ENCODE data around the gene ZBTB12.
"Not testable (repeated sequence)": the region's sequence is repeated elsewhere in the genome, so short reads cannot be mapped to it uniquely, and the experiment has no call there.

Gene ZBTB12

GRCh38 chr6:31874836-31875572, 26.9 kb downstream of the ZBTB12 start:
- no peak for DNase-seq (ENCODE audit: low read depth in 2 of 2)

- DNase-seq (ENCODE audit: low read depth in 2 of 2), result no peak
These were observed 27.7 kb downstream of the ZBTB12 start for GRCh38 chr6:31874084-31874670.

- no peak for DNase-seq (ENCODE audit: low read depth in 2 of 2)
These were observed 30.7 kb downstream of the ZBTB12 start for GRCh38 chr6:31871046-31871659.

- no peak for DNase-seq (ENCODE audit: low read depth in 2 of 2)
These were observed 31.4 kb downstream of the ZBTB12 start for GRCh38 chr6:31870385-31870921.

GRCh38 chr6:31869343-31869742, 32.5 kb downstream of the ZBTB12 start:
- no peak for DNase-seq (ENCODE audit: low read depth in 2 of 2)

- not testable (repeated sequence) for DNase-seq (ENCODE audit: low read depth in 2 of 2)
These were observed 33.3 kb downstream of the ZBTB12 start for GRCh38 chr6:31868658-31868971.

GRCh38 chr6:31865205-31866118, 36.4 kb downstream of the ZBTB12 start:
- DNase-seq (ENCODE audit: low read depth in 2 of 2), result no peak

GRCh38 chr6:31864818-31865204, 37.1 kb downstream of the ZBTB12 start:
- no peak for DNase-seq (ENCODE audit: low read depth in 2 of 2)

- DNase-seq (ENCODE audit: low read depth in 2 of 2), result not testable (repeated sequence)
These were observed 37.7 kb downstream of the ZBTB12 start for GRCh38 chr6:31864123-31864562.

GRCh38 chr6:31862344-31863235, 39.3 kb downstream of the ZBTB12 start, which contains the start of gene NEU1:
Gene NEU1, minus strand, starts transcription at chr6:31862821. Its CDS starts 45 bp downstream, at chr6:31862776.
- peak; percentile 98 to 100 for DNase-seq (ENCODE audit: low read depth in 2 of 2)

GRCh38 chr6:31861919-31862343, 40.0 kb downstream of the ZBTB12 start:
- DNase-seq (ENCODE audit: low read depth in 2 of 2), result no peak

GRCh38 chr6:31861150-31861549, 40.7 kb downstream of the ZBTB12 start:
- DNase-seq (ENCODE audit: low read depth in 2 of 2), result no peak

- no peak for DNase-seq (ENCODE audit: low read depth in 2 of 2)
These were observed 41.5 kb downstream of the ZBTB12 start for GRCh38 chr6:31860349-31860748.

GRCh38 chr6:31859923-31860322, 42.0 kb downstream of the ZBTB12 start:
- no peak for DNase-seq (ENCODE audit: low read depth in 2 of 2)

- no peak for DNase-seq (ENCODE audit: low read depth in 2 of 2)
These were observed 43.2 kb downstream of the ZBTB12 start for GRCh38 chr6:31858707-31859106.

GRCh38 chr6:31857774-31858173, 44.1 kb downstream of the ZBTB12 start:
- DNase-seq (ENCODE audit: low read depth in 2 of 2), result not testable (repeated sequence)

- not testable (repeated sequence) for DNase-seq (ENCODE audit: low read depth in 2 of 2)
These were observed 49.7 kb downstream of the ZBTB12 start for GRCh38 chr6:31851980-31852718.

- no peak for DNase-seq (ENCODE audit: low read depth in 2 of 2)
These were observed 50.4 kb downstream of the ZBTB12 start for GRCh38 chr6:31851485-31851832.

- DNase-seq (ENCODE audit: low read depth in 2 of 2), result no peak
These were observed 51.0 kb downstream of the ZBTB12 start for GRCh38 chr6:31850765-31851484.

Data from stimulated activated CD8-positive, alpha-beta memory T cell treated with anti-CD3 and anti-CD28 coated beads, Interleukin-15, amount 100 ng/mL, for 4 hours (primary cell).